ENCODE measurements around the gene LSM14A.
"Not testable (repeated sequence)": the region's sequence is repeated elsewhere in the genome, so short reads cannot be mapped to it uniquely, and the experiment has no call there.

LSM14A gene

GRCh38 chr19:34165295-34165738 lies 7.0 kb upstream of the LSM14A start:
- no peak for TF ChIP-seq CTCF (IDR thresholded peaks at IDR 0.05; ENCODE audit: low read depth, low read length, missing control alignments)
- in situ Hi-C loops (cut with HindIII; ENCODE audit: low sequenced_read_pairs): no loop called here
- no peak for DNase-seq (ENCODE audit: low read depth)
- H3K4me3 ChIP-seq (ENCODE audit: low read depth, low read length): no peak overlapping the region

- DNase-seq (ENCODE audit: low read depth); H3K4me3 ChIP-seq (ENCODE audit: low read depth, low read length); in situ Hi-C loops (cut with HindIII; ENCODE audit: low sequenced_read_pairs): not testable (repeated sequence)
Observed at GRCh38 chr19:34169475-34170199, 2.7 kb upstream of the LSM14A start.

- H3K4me3 ChIP-seq (ENCODE audit: low read depth, low read length): peak overlapping the region; percentile 90
- DNase-seq (ENCODE audit: low read depth): no peak
- in situ Hi-C loops (cut with HindIII; ENCODE audit: low sequenced_read_pairs): no loop called here
- TF ChIP-seq CTCF (IDR thresholded peaks at IDR 0.05; ENCODE audit: low read depth, low read length, missing control alignments): no peak
Observed at GRCh38 chr19:34171539-34171876, 796 bp upstream of the LSM14A start.

GRCh38 chr19:34172661-34173192 lies 423 bp downstream of the LSM14A start:
- H3K4me3 ChIP-seq (ENCODE audit: low read depth, low read length): peak overlapping the region; percentile 90
- no peak for DNase-seq (ENCODE audit: low read depth)
- in situ Hi-C loops (cut with HindIII; ENCODE audit: low sequenced_read_pairs): no loop called here
- TF ChIP-seq CTCF (IDR thresholded peaks at IDR 0.05; ENCODE audit: low read depth, low read length, missing control alignments): no peak

- DNase-seq (ENCODE audit: low read depth): peak; percentile 12
- TF ChIP-seq CTCF (IDR thresholded peaks at IDR 0.05; ENCODE audit: low read depth, low read length, missing control alignments): no peak
- peak overlapping the region; percentile 90 for H3K4me3 ChIP-seq (ENCODE audit: low read depth, low read length)
- in situ Hi-C loops (cut with HindIII; ENCODE audit: low sequenced_read_pairs): no loop called here
Observed at GRCh38 chr19:34173193-34173956, 1.1 kb downstream of the LSM14A start.

- DNase-seq (ENCODE audit: low read depth); in situ Hi-C loops (cut with HindIII; ENCODE audit: low sequenced_read_pairs); H3K4me3 ChIP-seq (ENCODE audit: low read depth, low read length): not testable (repeated sequence)
Observed at GRCh38 chr19:34175173-34175572, 2.9 kb downstream of the LSM14A start.

- no peak for TF ChIP-seq CTCF (IDR thresholded peaks at IDR 0.05; ENCODE audit: low read depth, low read length, missing control alignments)
- no peak overlapping the region for H3K4me3 ChIP-seq (ENCODE audit: low read depth, low read length)
- in situ Hi-C loops (cut with HindIII; ENCODE audit: low sequenced_read_pairs): no loop called here
- DNase-seq (ENCODE audit: low read depth): no peak
Observed at GRCh38 chr19:34176581-34176980, 4.3 kb downstream of the LSM14A start.

Data from astrocyte of the cerebellum (primary cell).